BE2C (cell line): ENCODE data around the gene STUM.
"Not testable (repeated sequence)": the region's sequence is repeated elsewhere in the genome, so short reads cannot be mapped to it uniquely, and the experiment has no call there.

Experiments used
- DNase-seq: peaks from one replicate; pipeline ENCODE4 v3.0.0-alpha.2; 2020
- H3K27me3 ChIP-seq: fragments of 250-450 bp; sonication (Bioruptor Pico); 2 replicates; pipeline ENCODE4 v1.5.1; 2020; ENCODE audit warnings: mild to moderate bottlenecking
- H3K36me3 ChIP-seq: fragments of 250-450 bp; sonication (Bioruptor Pico); 2 replicates; pipeline ENCODE4 v1.5.1; 2020; ENCODE audit warnings: mild to moderate bottlenecking
- H3K4me1 ChIP-seq: fragments of 250-450 bp; sonication (Bioruptor Pico); 2 replicates; pipeline ENCODE4 v1.5.1; 2020
- H3K4me3 ChIP-seq: 2 replicates; pipeline ENCODE4 v1.5.1; 2011; ENCODE audit warnings: low read depth, low read length
- H3K9me3 ChIP-seq: fragments of 250-450 bp; sonication (Bioruptor Pico); 2 replicates; pipeline ENCODE4 v1.5.1; 2020
- TF ChIP-seq, protein P1 (sequence below): IDR thresholded peaks from 2 replicates; pipeline ENCODE4 v1.5.1; 2012; ENCODE audit warnings: mild to moderate bottlenecking, low read depth, low read length

The STUM gene

GRCh38 chr1:226596531-226597165, 48.1 kb downstream of the STUM start:
- H3K36me3 ChIP-seq: no peaks in the 10 kb centered on the region
- H3K4me3 ChIP-seq: no peak overlapping the region
- no peaks in the 10 kb centered on the region for H3K9me3 ChIP-seq
- no peak for DNase-seq
- H3K27me3 ChIP-seq: no peaks in the 10 kb centered on the region
- TF ChIP-seq, protein P1, sequence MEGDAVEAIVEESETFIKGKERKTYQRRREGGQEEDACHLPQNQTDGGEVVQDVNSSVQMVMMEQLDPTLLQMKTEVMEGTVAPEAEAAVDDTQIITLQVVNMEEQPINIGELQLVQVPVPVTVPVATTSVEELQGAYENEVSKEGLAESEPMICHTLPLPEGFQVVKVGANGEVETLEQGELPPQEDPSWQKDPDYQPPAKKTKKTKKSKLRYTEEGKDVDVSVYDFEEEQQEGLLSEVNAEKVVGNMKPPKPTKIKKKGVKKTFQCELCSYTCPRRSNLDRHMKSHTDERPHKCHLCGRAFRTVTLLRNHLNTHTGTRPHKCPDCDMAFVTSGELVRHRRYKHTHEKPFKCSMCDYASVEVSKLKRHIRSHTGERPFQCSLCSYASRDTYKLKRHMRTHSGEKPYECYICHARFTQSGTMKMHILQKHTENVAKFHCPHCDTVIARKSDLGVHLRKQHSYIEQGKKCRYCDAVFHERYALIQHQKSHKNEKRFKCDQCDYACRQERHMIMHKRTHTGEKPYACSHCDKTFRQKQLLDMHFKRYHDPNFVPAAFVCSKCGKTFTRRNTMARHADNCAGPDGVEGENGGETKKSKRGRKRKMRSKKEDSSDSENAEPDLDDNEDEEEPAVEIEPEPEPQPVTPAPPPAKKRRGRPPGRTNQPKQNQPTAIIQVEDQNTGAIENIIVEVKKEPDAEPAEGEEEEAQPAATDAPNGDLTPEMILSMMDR: no peak
- no peaks in the 10 kb centered on the region for H3K4me1 ChIP-seq

GRCh38 chr1:226597616-226598454, 49.3 kb downstream of the STUM start:
- TF ChIP-seq, protein P1: no peak

GRCh38 chr1:226598455-226598849, 49.9 kb downstream of the STUM start:
- H3K9me3 ChIP-seq: no peaks in the 10 kb centered on the region
- no peak for DNase-seq
- no peaks in the 10 kb centered on the region for H3K4me1 ChIP-seq
- H3K27me3 ChIP-seq: no peaks in the 10 kb centered on the region
- no peak overlapping the region for H3K4me3 ChIP-seq
- no peaks in the 10 kb centered on the region for H3K36me3 ChIP-seq
- TF ChIP-seq, protein P1: no peak

More at GRCh38 chr1:226597616-226598454, 49.3 kb downstream of the STUM start:
- H3K4me1 ChIP-seq: no peaks in the 10 kb centered on the region
- DNase-seq: no peak
- no peaks in the 10 kb centered on the region for H3K9me3 ChIP-seq
- no peaks in the 10 kb centered on the region for H3K27me3 ChIP-seq
- H3K4me3 ChIP-seq: no peak overlapping the region
- no peaks in the 10 kb centered on the region for H3K36me3 ChIP-seq

DNA sequence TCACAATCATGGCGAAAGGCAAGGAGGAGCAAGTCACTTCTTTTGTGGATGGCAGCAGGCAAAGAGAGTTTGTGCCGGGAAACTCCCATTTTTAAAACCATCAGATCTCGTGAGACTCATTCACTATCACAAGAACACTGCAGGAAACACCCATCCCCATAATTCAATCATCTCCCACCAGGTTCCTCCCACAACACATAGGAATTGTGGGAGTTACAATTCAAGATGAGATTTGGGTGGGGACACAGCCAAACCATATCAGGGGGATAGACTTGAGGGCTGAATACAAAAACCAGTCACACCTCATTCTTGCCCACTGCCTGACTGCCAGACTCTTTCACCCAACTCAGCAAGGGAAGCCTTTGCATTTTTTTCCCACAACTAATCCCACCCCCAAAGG, 50.4 kb downstream of the STUM start:
- H3K4me3 ChIP-seq, H3K36me3 ChIP-seq, H3K27me3 ChIP-seq, H3K9me3 ChIP-seq, DNase-seq, H3K4me1 ChIP-seq: not testable (repeated sequence)

- Histone ChIP-seq H3K36me3 (no peaks in the 10 kb centered on the region), H3K9me3 (no peaks in the 10 kb centered on the region; the same call in 1 of the 2 replicates), H3K4me1 (no peaks in the 10 kb centered on the region), H3K27me3 (no peaks in the 10 kb centered on the region), H3K4me3 (no peak overlapping the region)
- TF ChIP-seq, protein P1: no peak
- DNase-seq: no peak
Measured at GRCh38 chr1:226599636-226600238, 51.2 kb downstream of the STUM start.

DNA sequence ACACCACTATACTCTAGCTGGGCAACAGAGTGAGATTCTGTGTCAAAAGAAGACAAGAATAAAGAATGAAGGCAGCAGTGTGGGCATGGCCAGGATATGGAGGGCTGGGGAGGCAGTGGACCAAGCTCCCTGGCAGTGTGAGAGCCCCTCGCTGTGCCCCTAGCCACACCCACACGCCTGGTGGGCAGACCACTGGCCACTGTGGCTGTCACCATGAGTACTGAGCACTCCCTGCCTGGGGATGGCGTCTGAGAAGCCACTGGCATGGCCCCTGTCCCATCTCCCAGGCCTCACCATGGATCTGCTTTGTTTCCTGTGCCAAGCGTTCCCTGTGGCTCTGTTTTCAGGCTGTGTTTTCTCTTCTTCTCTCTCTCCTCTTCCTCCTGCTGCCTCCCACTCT, 51.7 kb downstream of the STUM start:
- DNase-seq: no peak
- no peaks in the 10 kb centered on the region for H3K4me1 ChIP-seq
- no peak overlapping the region for H3K4me3 ChIP-seq
- no peaks in the 10 kb centered on the region for H3K36me3 ChIP-seq
- TF ChIP-seq, protein P1: no peak
- H3K9me3 ChIP-seq: no peaks in the 10 kb centered on the region; the same call in 1 of the 2 replicates
- no peaks in the 10 kb centered on the region for H3K27me3 ChIP-seq
